WTC11 (cell line): ENCODE results near the gene SORL1. TPM values are rescaled to one million over a fixed set of nuclear protein-coding genes. Genes with fewer than 3 reads are reported as not detected.

ENCODE experiments used
- ATAC-seq: fragments of 200-7000 bp; cut with Tn5 transposase; 2 replicates; pipeline ENCODE4 v1.10.0; 2021; ENCODE audit warnings: mild to moderate bottlenecking, moderate library complexity
- CTCF ChIA-PET: fragments of 300-600 bp; sonication (Branson Sonifier 250); formaldehyde crosslinking; loops from one replicate; lab custom pipeline; 2021; ENCODE audit warnings: antibody characterized with exemption; lab: Charles Lee
- POLR2A ChIA-PET: fragments of 350-600 bp; sonication (Branson Sonifier 250); formaldehyde crosslinking; loops from one replicate; lab custom pipeline; 2021; ENCODE audit warnings: antibody characterized with exemption; lab: Charles Lee
- DNase-seq: peaks from one replicate; pipeline ENCODE4 v3.0.0; 2021; ENCODE audit warnings: low spot score
- H3K27ac Mint-ChIP-seq: 2 replicates; pipeline ENCODE4 v1.8.0; 2021; ENCODE audit warnings: mixed read lengths
- H3K27me3 Mint-ChIP-seq: 2 replicates; pipeline ENCODE4 v1.8.0; 2021; ENCODE audit warnings: low read depth, mild to moderate bottlenecking, moderate library complexity, mixed read lengths
- H3K36me3 Mint-ChIP-seq: 2 replicates; pipeline ENCODE4 v1.8.0; 2021; ENCODE audit warnings: mixed read lengths
- H3K4me1 Mint-ChIP-seq: 2 replicates; pipeline ENCODE4 v1.8.0; 2022; ENCODE audit warnings: mixed read lengths
- H3K4me3 Mint-ChIP-seq: 2 replicates; pipeline ENCODE4 v1.8.0; 2021; ENCODE audit warnings: mild to moderate bottlenecking, moderate library complexity, mixed read lengths
- H3K9me3 Mint-ChIP-seq: 2 replicates; pipeline ENCODE4 v1.8.0; 2021; ENCODE audit warnings: mixed read lengths
- AFF4 ChIP-seq: sonication (generic); formaldehyde crosslinking; IDR thresholded peaks from 2 replicates; pipeline ENCODE4 v1.8.1; 2023; ENCODE audit warnings: mild to moderate bottlenecking, missing genetic modification reagents, borderline replicate concordance
- CREB1 ChIP-seq: sonication (generic); formaldehyde crosslinking; IDR thresholded peaks from 2 replicates; pipeline ENCODE4 v1.8.0; 2023; ENCODE audit warnings: mild to moderate bottlenecking, missing genetic modification reagents
- CREM ChIP-seq: sonication (generic); formaldehyde crosslinking; IDR thresholded peaks from 2 replicates; pipeline ENCODE4 v1.8.1; 2022; ENCODE audit warnings: mild to moderate bottlenecking, missing genetic modification reagents, moderate library complexity
- E2F4 ChIP-seq: sonication (generic); formaldehyde crosslinking; IDR thresholded peaks from 2 replicates; pipeline ENCODE4 v1.8.1; 2022; ENCODE audit warnings: low read depth, mild to moderate bottlenecking, moderate library complexity, missing genetic modification reagents, borderline replicate concordance
- ELF4 ChIP-seq: sonication (generic); formaldehyde crosslinking; IDR thresholded peaks from 2 replicates; pipeline ENCODE4 v1.8.1; 2022; ENCODE audit warnings: low read depth, mild to moderate bottlenecking, moderate library complexity, missing genetic modification reagents
- EMX1 ChIP-seq: fragments of 250-450 bp; sonication (Bioruptor Pico); IDR thresholded peaks from 2 replicates; pipeline ENCODE4 v1.8.0; 2021; ENCODE audit warnings: mild to moderate bottlenecking
- ERG ChIP-seq: fragments of 250-450 bp; sonication (Bioruptor Pico); IDR thresholded peaks from 2 replicates; pipeline ENCODE4 v1.8.0; 2021; ENCODE audit warnings: mild to moderate bottlenecking
- GRHL2 ChIP-seq: fragments of 250-450 bp; sonication (Bioruptor Pico); IDR thresholded peaks from 2 replicates; pipeline ENCODE4 v1.8.0; 2022; ENCODE audit warnings: mild to moderate bottlenecking, moderate library complexity; ENCODE audit not compliant: insufficient replicate concordance, severe bottlenecking
- GTF2I ChIP-seq: fragments of 250-450 bp; sonication (Bioruptor Pico); conservative IDR thresholded peaks from 2 replicates; pipeline ENCODE4 v1.4.0; 2021; ENCODE audit warnings: mild to moderate bottlenecking
- MXD4 ChIP-seq: fragments of 250-450 bp; sonication (Bioruptor Pico); IDR thresholded peaks from 2 replicates; pipeline ENCODE4 v1.8.0; 2021; ENCODE audit warnings: mild to moderate bottlenecking, moderate library complexity, borderline replicate concordance
- NR3C1 ChIP-seq: sonication (generic); formaldehyde crosslinking; conservative IDR thresholded peaks from 2 replicates; pipeline ENCODE4 v1.8.1; 2023; ENCODE audit warnings: low read depth, mild to moderate bottlenecking, missing genetic modification reagents
- OVOL2 ChIP-seq: fragments of 250-450 bp; sonication (Bioruptor Pico); IDR thresholded peaks from 2 replicates; pipeline ENCODE4 v1.9.0; 2021; ENCODE audit warnings: mild to moderate bottlenecking, borderline replicate concordance
- PREB ChIP-seq: sonication (generic); formaldehyde crosslinking; IDR thresholded peaks from 2 replicates; pipeline ENCODE4 v1.8.1; 2022; ENCODE audit warnings: mild to moderate bottlenecking, missing genetic modification reagents, moderate library complexity, borderline replicate concordance
- RELA ChIP-seq: sonication (generic); formaldehyde crosslinking; IDR thresholded peaks from 2 replicates; pipeline ENCODE4 v1.8.1; 2022; ENCODE audit warnings: missing genetic modification reagents, mild to moderate bottlenecking, borderline replicate concordance
- STAT6 ChIP-seq: sonication (generic); formaldehyde crosslinking; conservative IDR thresholded peaks from 2 replicates; pipeline ENCODE4 v1.8.1; 2023; ENCODE audit warnings: mild to moderate bottlenecking, low read depth, missing genetic modification reagents, moderate library complexity
- ZMAT4 ChIP-seq: fragments of 250-450 bp; sonication (Bioruptor Pico); IDR thresholded peaks from 2 replicates; pipeline ENCODE4 v1.9.0; 2021; ENCODE audit warnings: mild to moderate bottlenecking
- ZNF121 ChIP-seq: sonication (generic); formaldehyde crosslinking; IDR thresholded peaks from 2 replicates; pipeline ENCODE4 v1.8.0; 2023; ENCODE audit warnings: missing genetic modification reagents
- ZNF317 ChIP-seq: sonication (generic); formaldehyde crosslinking; IDR thresholded peaks from 2 replicates; pipeline ENCODE4 v1.8.1; 2023; ENCODE audit warnings: low read depth, mild to moderate bottlenecking, moderate library complexity, missing genetic modification reagents, borderline replicate concordance
- total RNA-seq: library from RNA; stranded (reverse); gene quantifications from 3 replicates; pipeline ENCODE4 v1.2.3, GENCODE V29; 2021

SORL1 gene
- total RNA-seq, 1 experiment from 2014 or later, result 87.1 TPM

- TF ChIP-seq ERG (CRISPR knock-in tag) (no peak), MXD4 (no peak), STAT6 (CRISPR knock-in tag) (no peak), RELA (no peak), ELF4 (CRISPR knock-in tag) (no peak), ZMAT4 (CRISPR knock-in tag) (no peak)
- TF ChIP-seq, all 79 proteins: peak for 0
These were observed 123.3 kb downstream of the SORL1 start (continued) for GRCh38 chr11:121575250-121575962.

GRCh38 chr11:121575963-121576290 is 123.8 kb downstream of the SORL1 start:
- H3K27me3 Mint-ChIP-seq, result no peaks in the 10 kb centered on the region
- H3K9me3 Mint-ChIP-seq, result peaks cover 12% of the 10 kb centered on the region
- H3K27ac Mint-ChIP-seq, result no peak overlapping the region
- POLR2A ChIA-PET, result no interaction called here
- CTCF ChIA-PET, result interaction anchor here (1.5 kb wide), 1 partner anchor 123 kb away, joined by 3 read pairs; the partner anchor contains the start of genes SORL1 and SORL1-AS1
- H3K4me3 Mint-ChIP-seq, result no peak overlapping the region
- peaks cover 78% of the 10 kb centered on the region for H3K36me3 Mint-ChIP-seq
- TF ChIP-seq EMX1 (no peak), ZNF121 (CRISPR knock-in tag) (no peak), ZNF317 (CRISPR knock-in tag) (no peak), PREB (CRISPR knock-in tag) (no peak), OVOL2 (CRISPR knock-in tag) (no peak), CREM (no peak), NR3C1 (CRISPR knock-in tag) (no peak)
- peaks cover 8% of the 10 kb centered on the region for H3K4me1 Mint-ChIP-seq
- DNase-seq (no peak), ATAC-seq (no peak)

GRCh38 chr11:121576531-121576930 is 124.4 kb downstream of the SORL1 start:
- Mint-ChIP-seq H3K9me3 (peaks cover 12% of the 10 kb centered on the region), H3K27ac (no peak overlapping the region), H3K27me3 (no peaks in the 10 kb centered on the region), H3K4me1 (peaks cover 8% of the 10 kb centered on the region), H3K36me3 (peaks cover 81% of the 10 kb centered on the region), H3K4me3 (no peak overlapping the region)
- DNase-seq (no peak), ATAC-seq (no peak)
- ChIA-PET CTCF (interaction anchor here (1.5 kb wide), 1 partner anchor 124 kb away, joined by 3 read pairs; the partner anchor contains the start of genes SORL1 and SORL1-AS1), POLR2A (no interaction called here)
- TF ChIP-seq GTF2I, result no peak
- TF ChIP-seq RELA, result no peak
- no peak for TF ChIP-seq ERG (CRISPR knock-in tag)
- no peak for TF ChIP-seq E2F4
- no peak for TF ChIP-seq CREB1 (CRISPR knock-in tag)
- no peak for TF ChIP-seq ZMAT4 (CRISPR knock-in tag)
- no peak for TF ChIP-seq AFF4 (CRISPR knock-in tag)
- no peak for TF ChIP-seq GRHL2
